ENCODE data around the gene NRXN2. TPM values are rescaled to one million over a fixed set of nuclear protein-coding genes. Genes with fewer than 3 reads are reported as not detected.

NRXN2 gene
- total RNA-seq, 1 experiment from 2014 or later: not detected

DNA sequence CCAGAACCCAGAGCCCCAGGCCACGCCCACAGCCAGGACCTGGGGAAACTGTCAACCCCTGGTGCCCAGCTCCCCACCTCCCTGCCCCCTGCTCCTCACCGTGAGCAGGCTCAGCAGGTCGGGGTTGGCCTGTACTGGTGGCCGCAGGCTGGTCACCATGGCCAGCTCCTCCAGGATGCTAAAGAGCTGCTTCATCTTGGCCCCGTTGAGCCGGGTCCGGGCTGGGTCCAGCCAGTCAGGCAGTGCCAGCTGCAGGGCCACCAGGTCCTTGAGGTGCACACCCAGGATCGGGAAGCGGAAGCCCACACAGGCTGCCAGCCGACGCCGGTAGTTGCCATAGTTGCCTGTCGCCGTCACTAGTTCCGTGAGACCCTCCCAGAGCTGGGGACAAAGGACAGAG lies 13.7 kb upstream of the NRXN2 start:
- intact Hi-C loops (cut with micrococcal nuclease): no loop called here
- no peak for DNase-seq (ENCODE audit: unreplicated experiment)
- Mint-ChIP-seq H3K9me3 (ENCODE audit: unreplicated experiment) (no peaks in the 10 kb centered on the region), H3K27me3 (ENCODE audit: insufficient read depth, unreplicated experiment) (peaks cover 59% of the 10 kb centered on the region), H3K4me1 (ENCODE audit: insufficient read depth, unreplicated experiment) (no peaks in the 10 kb centered on the region), H3K36me3 (ENCODE audit: insufficient read depth, unreplicated experiment) (no peaks in the 10 kb centered on the region), H3K27ac (ENCODE audit: low read depth, unreplicated experiment) (no peak overlapping the region), H3K4me3 (ENCODE audit: unreplicated experiment) (no peak overlapping the region)
- TF ChIP-seq, protein P1, sequence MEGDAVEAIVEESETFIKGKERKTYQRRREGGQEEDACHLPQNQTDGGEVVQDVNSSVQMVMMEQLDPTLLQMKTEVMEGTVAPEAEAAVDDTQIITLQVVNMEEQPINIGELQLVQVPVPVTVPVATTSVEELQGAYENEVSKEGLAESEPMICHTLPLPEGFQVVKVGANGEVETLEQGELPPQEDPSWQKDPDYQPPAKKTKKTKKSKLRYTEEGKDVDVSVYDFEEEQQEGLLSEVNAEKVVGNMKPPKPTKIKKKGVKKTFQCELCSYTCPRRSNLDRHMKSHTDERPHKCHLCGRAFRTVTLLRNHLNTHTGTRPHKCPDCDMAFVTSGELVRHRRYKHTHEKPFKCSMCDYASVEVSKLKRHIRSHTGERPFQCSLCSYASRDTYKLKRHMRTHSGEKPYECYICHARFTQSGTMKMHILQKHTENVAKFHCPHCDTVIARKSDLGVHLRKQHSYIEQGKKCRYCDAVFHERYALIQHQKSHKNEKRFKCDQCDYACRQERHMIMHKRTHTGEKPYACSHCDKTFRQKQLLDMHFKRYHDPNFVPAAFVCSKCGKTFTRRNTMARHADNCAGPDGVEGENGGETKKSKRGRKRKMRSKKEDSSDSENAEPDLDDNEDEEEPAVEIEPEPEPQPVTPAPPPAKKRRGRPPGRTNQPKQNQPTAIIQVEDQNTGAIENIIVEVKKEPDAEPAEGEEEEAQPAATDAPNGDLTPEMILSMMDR (IDR thresholded peaks at IDR 0.05; ENCODE audit: unreplicated experiment): no peak
- CTCF ChIA-PET: interaction anchor here (0.5 to 2.9 kb wide), 8 partner anchors 7 to 288 kb away, joined by 3 to 9 read pairs (median 3); partner anchors contain the start of gene RASGRP2
- POLR2A ChIA-PET: no interaction called here
- no TSS peak for BruUV-seq (replicated peaks)

DNA sequence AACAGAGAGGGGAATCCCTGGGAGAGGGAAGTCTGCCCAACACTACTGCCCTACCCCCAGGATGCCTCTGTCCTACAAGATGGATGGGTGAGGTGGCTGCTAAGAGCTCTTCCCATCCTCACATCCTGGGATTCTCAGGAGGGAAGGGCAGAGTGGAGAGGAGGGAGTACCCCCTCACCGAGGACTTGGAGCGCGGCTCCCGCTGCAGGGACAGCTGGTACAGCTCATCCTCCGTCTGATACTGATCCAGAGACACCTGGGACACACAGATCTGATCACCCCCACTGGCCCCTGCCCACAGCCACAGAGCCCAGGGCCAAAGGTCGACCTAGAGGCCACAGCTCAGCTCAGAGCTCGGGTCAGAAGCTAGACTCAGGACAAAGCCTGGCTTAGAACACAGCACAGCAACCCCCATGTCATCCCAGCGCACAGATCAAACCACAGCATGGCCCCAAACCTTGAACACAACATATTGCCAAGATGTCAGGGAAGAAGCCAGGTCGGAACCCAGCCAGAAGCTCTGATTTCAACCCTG lies 12.8 kb upstream of the NRXN2 start:
- intact Hi-C loops (cut with micrococcal nuclease): no loop called here
- no peaks in the 10 kb centered on the region for H3K36me3 Mint-ChIP-seq (ENCODE audit: insufficient read depth, unreplicated experiment)
- no peak overlapping the region for H3K27ac Mint-ChIP-seq (ENCODE audit: low read depth, unreplicated experiment)
- H3K4me3 Mint-ChIP-seq (ENCODE audit: unreplicated experiment): no peak overlapping the region
- H3K9me3 Mint-ChIP-seq (ENCODE audit: unreplicated experiment): no peaks in the 10 kb centered on the region
- CTCF ChIA-PET: interaction anchor here (0.6 to 2.9 kb wide), 5 partner anchors 8 to 287 kb away, joined by 3 to 9 read pairs (median 4); partner anchors contain the start of gene RASGRP2
- H3K4me1 Mint-ChIP-seq (ENCODE audit: insufficient read depth, unreplicated experiment): no peaks in the 10 kb centered on the region
- no TSS peak for BruUV-seq (replicated peaks)
- TF ChIP-seq, protein P1 (IDR thresholded peaks at IDR 0.05; ENCODE audit: unreplicated experiment): no peak
- DNase-seq (ENCODE audit: unreplicated experiment): no peak
- H3K27me3 Mint-ChIP-seq (ENCODE audit: insufficient read depth, unreplicated experiment): peaks cover 56% of the 10 kb centered on the region
- POLR2A ChIA-PET: no interaction called here

DNA sequence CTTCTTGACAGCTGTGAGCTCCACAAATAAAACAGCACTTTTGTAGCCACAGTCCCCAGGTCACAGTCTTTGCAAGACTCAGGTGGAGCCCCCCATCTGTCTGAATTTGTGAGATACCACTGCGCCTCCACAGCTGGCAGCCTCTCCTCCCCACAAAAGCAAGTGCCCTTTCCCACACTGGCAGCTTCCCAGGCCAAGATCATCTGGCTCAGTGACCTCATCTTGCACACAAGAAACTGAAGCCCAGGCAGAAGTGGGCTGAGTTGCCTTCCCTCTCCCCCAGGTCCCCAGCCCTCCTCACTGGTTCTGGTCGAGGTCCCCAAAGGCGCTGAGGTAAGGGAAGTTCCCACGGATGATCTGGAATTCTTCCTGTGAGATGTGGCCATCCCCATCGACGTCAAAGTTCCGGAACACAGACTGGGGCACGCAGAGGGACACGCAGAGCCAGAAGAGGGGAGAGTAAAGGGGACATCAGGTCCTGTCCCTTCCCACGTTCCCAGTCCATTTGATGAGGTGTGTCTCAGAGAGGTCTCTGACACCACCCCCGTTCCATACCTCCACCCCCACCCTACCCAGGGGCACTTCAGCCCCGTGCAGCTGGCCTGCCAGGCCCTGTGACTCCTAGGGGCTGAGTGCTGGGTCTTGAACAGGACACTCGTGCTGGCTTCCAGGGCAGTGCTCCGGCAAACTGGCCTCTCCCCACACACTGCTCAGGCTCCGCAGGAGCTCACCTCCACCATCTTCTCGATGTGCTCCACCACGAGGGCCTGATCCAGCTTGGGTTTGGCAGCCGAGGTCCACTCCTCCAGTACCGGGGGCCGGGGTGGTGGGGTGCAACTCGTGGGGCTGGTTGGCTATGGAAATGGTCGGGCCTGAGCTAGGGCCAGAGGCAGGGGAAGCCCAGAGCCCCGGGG lies 12.1 kb upstream of the NRXN2 start:
- TF ChIP-seq, protein P1 (IDR thresholded peaks at IDR 0.05; ENCODE audit: unreplicated experiment): no peak
- Mint-ChIP-seq H3K4me3 (ENCODE audit: unreplicated experiment) (no peak overlapping the region), H3K36me3 (ENCODE audit: insufficient read depth, unreplicated experiment) (no peaks in the 10 kb centered on the region), H3K4me1 (ENCODE audit: insufficient read depth, unreplicated experiment) (no peaks in the 10 kb centered on the region), H3K9me3 (ENCODE audit: unreplicated experiment) (no peaks in the 10 kb centered on the region), H3K27me3 (ENCODE audit: insufficient read depth, unreplicated experiment) (peaks cover 51% of the 10 kb centered on the region), H3K27ac (ENCODE audit: low read depth, unreplicated experiment) (no peak overlapping the region)
- ChIA-PET POLR2A (interaction anchor here (1.0 kb wide), 1 partner anchor 9 kb away, joined by 3 read pairs; the partner anchor contains the start of gene RASGRP2), CTCF (interaction anchor here (0.5 to 2.9 kb wide), 5 partner anchors 9 to 390 kb away, joined by 3 to 9 read pairs (median 3); partner anchors contain the start of gene RASGRP2)
- intact Hi-C loops (cut with micrococcal nuclease): no loop called here
- no peak for DNase-seq (ENCODE audit: unreplicated experiment)
- BruUV-seq (replicated peaks): no TSS peak

DNA sequence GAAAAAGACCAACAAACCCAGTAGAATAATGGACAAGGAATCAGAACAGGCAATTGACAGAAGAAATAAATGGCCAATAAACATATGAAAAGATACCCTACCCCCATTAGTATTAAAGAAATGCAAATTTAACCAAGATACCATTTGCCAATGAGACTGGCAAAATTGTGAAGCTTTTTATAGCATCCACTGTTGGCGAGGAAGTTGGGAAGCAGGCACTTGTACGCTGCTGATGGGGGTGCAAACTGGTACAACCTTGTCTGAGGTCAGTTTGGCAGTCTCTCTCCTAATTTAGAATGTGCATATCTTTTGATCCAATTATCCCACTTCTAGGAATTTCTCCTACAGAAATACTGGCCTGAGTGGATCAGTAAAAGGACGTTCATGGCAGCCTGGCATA lies 8.6 kb upstream of the NRXN2 start:
- Mint-ChIP-seq H3K27ac (ENCODE audit: low read depth, unreplicated experiment) (no peak overlapping the region), H3K36me3 (ENCODE audit: insufficient read depth, unreplicated experiment) (no peaks in the 10 kb centered on the region), H3K4me3 (ENCODE audit: unreplicated experiment) (no peak overlapping the region), H3K4me1 (ENCODE audit: insufficient read depth, unreplicated experiment) (no peaks in the 10 kb centered on the region), H3K27me3 (ENCODE audit: insufficient read depth, unreplicated experiment) (peaks cover 42% of the 10 kb centered on the region), H3K9me3 (ENCODE audit: unreplicated experiment) (no peaks in the 10 kb centered on the region)
- ChIA-PET CTCF (no interaction called here), POLR2A (no interaction called here)
- BruUV-seq (replicated peaks): no TSS peak
- no peak for DNase-seq (ENCODE audit: unreplicated experiment)
- intact Hi-C loops (cut with micrococcal nuclease): no loop called here
- TF ChIP-seq, protein P1 (IDR thresholded peaks at IDR 0.05; ENCODE audit: unreplicated experiment): no peak

All from MCF 10A (cell line).